Measurements from ENCODE around the gene DYNC2H1.

Gene DYNC2H1

GRCh38 chr11:103380031-103380430 is 270.8 kb downstream of the DYNC2H1 start:
- no peak for DNase-seq

- no peak for DNase-seq
These were observed 275.4 kb downstream of the DYNC2H1 start for GRCh38 chr11:103384652-103385051.

- no peak for DNase-seq
These were observed 286.4 kb downstream of the DYNC2H1 start for GRCh38 chr11:103395612-103396011.

GRCh38 chr11:103396237-103396636 is 287.0 kb downstream of the DYNC2H1 start:
- no peak for DNase-seq

- no peak for DNase-seq
These were observed 288.1 kb downstream of the DYNC2H1 start for GRCh38 chr11:103397369-103397768.

- no peak for DNase-seq
These were observed 289.6 kb downstream of the DYNC2H1 start for GRCh38 chr11:103398829-103399228.

GRCh38 chr11:103406357-103406756 is 297.1 kb downstream of the DYNC2H1 start:
- DNase-seq, result no peak

GRCh38 chr11:103407641-103408040 is 298.4 kb downstream of the DYNC2H1 start:
- DNase-seq, result no peak

- no peak for DNase-seq
These were observed 304.2 kb downstream of the DYNC2H1 start for GRCh38 chr11:103413266-103413888.

- no peak for DNase-seq
These were observed 308.8 kb downstream of the DYNC2H1 start for GRCh38 chr11:103418014-103418413.

- no peak for DNase-seq
These were observed 311.4 kb downstream of the DYNC2H1 start for GRCh38 chr11:103420593-103420992.

- no peak for DNase-seq
These were observed 324.3 kb downstream of the DYNC2H1 start for GRCh38 chr11:103433386-103434072.

GRCh38 chr11:103434073-103434411 is 324.8 kb downstream of the DYNC2H1 start:
- no peak for DNase-seq

GRCh38 chr11:103436131-103436770 is 327.0 kb downstream of the DYNC2H1 start:
- no peak for DNase-seq

- no peak for DNase-seq
These were observed 331.8 kb downstream of the DYNC2H1 start for GRCh38 chr11:103441021-103441420.

GRCh38 chr11:103448966-103449365 is 339.7 kb downstream of the DYNC2H1 start:
- no peak for DNase-seq

GRCh38 chr11:103450241-103450640 is 341.0 kb downstream of the DYNC2H1 start:
- DNase-seq, result no peak

GRCh38 chr11:103453126-103453525 is 343.9 kb downstream of the DYNC2H1 start:
- no peak for DNase-seq

- no peak for DNase-seq
These were observed 344.9 kb downstream of the DYNC2H1 start for GRCh38 chr11:103453915-103454709.

- no peak for DNase-seq
These were observed 355.2 kb downstream of the DYNC2H1 start for GRCh38 chr11:103464420-103464819.

GRCh38 chr11:103465555-103466140 is 356.4 kb downstream of the DYNC2H1 start:
- DNase-seq, result no peak

GRCh38 chr11:103471546-103471945 is 362.3 kb downstream of the DYNC2H1 start:
- DNase-seq, result no peak

GRCh38 chr11:103476874-103477273 is 367.6 kb downstream of the DYNC2H1 start:
- no peak for DNase-seq

All from NCI-H774 (cell line).